Measurements from ENCODE around the gene ECM1. TPM values are rescaled to one million over a fixed set of nuclear protein-coding genes. Genes with fewer than 3 reads are reported as not detected.

Gene ECM1
- total RNA-seq, 1 experiment from 2014 or later = 61.2 TPM

DNA sequence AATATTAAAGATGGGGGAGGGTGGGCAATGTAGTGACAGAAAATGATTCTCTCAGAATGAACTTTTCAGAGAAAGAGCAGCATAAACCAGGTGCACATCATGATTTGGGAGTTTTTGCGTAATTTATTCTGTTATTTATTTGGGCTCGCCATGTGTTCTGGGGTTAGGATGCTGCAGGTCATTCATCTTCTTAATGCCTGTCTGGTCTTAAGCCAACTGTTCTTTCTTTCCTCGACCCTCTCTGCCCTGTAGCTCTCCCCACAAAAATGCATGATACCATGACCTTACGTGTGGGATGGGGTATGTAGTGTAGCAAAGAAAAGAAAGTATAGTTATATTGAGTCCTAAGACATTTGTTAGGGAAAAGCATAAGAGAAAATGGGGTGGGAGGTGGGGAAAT, 33.0 kb upstream of the ECM1 start:
- CTCF ChIA-PET = no interaction called here
- no peak overlapping the region for H3K4me3 ChIP-seq (ENCODE audit: low read depth, low read length, poor library complexity, severe bottlenecking)
- no peaks in the 10 kb centered on the region for H3K27me3 ChIP-seq (replicated peaks; ENCODE audit: insufficient read depth, low read depth, low read length, poor library complexity)
- BruUV-seq (replicated peaks) = no TSS peak
- H3K36me3 ChIP-seq (ENCODE audit: insufficient read depth, low read length, poor library complexity, severe bottlenecking) = peaks cover 31% of the 10 kb centered on the region
- H3K4me1 ChIP-seq (ENCODE audit: insufficient read depth, low read length, poor library complexity, severe bottlenecking) = no peaks in the 10 kb centered on the region
- H3K9me3 ChIP-seq (ENCODE audit: low read depth, low read length, poor library complexity, severe bottlenecking) = no peaks in the 10 kb centered on the region
- no peak overlapping the region for H3K27ac ChIP-seq (ENCODE audit: low read depth, low read length, poor library complexity, severe bottlenecking)
- POLR2A ChIA-PET (ENCODE audit: low non-redundant PET) = no interaction called here
- intact Hi-C loops (cut with micrococcal nuclease; ENCODE audit: unreplicated experiment) = loop anchor here (10.0 kb wide), 1 partner anchor 520 kb away; no protein-coding TSS in a partner anchor
- TF ChIP-seq, protein P1, sequence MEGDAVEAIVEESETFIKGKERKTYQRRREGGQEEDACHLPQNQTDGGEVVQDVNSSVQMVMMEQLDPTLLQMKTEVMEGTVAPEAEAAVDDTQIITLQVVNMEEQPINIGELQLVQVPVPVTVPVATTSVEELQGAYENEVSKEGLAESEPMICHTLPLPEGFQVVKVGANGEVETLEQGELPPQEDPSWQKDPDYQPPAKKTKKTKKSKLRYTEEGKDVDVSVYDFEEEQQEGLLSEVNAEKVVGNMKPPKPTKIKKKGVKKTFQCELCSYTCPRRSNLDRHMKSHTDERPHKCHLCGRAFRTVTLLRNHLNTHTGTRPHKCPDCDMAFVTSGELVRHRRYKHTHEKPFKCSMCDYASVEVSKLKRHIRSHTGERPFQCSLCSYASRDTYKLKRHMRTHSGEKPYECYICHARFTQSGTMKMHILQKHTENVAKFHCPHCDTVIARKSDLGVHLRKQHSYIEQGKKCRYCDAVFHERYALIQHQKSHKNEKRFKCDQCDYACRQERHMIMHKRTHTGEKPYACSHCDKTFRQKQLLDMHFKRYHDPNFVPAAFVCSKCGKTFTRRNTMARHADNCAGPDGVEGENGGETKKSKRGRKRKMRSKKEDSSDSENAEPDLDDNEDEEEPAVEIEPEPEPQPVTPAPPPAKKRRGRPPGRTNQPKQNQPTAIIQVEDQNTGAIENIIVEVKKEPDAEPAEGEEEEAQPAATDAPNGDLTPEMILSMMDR (conservative IDR thresholded peaks at IDR 0.05; ENCODE audit: low read depth, low read length) = no peak
- TF ChIP-seq EZH2 (IDR thresholded peaks at IDR 0.05; ENCODE audit: borderline replicate concordance, low read depth, low read length, poor library complexity, severe bottlenecking) = no peak
- no peak for DNase-seq (ENCODE audit: low spot score)

DNA sequence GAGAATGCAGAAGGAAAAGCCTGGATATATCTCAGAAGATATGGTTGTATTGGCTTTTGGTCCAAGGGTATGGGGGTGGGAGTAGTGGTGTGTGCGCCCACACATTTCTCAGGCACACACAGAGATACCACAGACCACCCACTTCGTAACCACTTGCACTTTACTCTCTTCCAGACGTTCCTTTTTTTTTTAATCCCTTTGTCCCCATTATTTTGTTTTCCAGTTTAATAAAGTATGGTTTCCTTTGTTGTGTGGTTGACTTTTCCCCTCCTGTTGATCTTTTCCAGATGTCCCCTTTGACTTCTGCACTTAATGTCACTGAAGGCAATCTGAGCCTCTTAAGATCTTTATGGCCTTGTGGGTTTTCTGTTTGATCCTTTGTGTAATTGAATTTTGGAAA, 31.2 kb upstream of the ECM1 start:
- CTCF ChIA-PET = no interaction called here
- intact Hi-C loops (cut with micrococcal nuclease; ENCODE audit: unreplicated experiment) = loop anchor here (10.0 kb wide), 1 partner anchor 518 kb away; no protein-coding TSS in a partner anchor
- BruUV-seq (replicated peaks) = no TSS peak

DNA sequence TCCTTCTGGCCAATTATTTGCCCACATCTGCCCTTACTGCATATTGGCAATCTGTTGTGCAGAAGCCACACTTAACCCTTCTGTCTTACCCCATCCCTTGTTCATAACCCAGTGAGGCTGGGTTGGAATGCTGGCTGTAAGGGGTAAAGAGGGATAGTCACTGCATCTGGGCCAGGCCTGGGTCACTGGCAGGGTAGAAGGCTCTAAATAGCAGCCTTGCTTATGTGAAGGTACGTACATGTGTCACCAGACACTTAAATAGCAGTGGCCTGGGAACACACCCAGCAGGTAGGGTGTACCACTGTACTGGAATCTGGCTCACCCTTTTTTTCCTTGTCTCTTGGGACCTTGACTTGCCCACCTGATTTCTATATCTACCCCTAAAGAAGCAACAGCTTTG, 30.6 kb upstream of the ECM1 start:
- Histone ChIP-seq H3K27ac (ENCODE audit: low read depth, low read length, poor library complexity, severe bottlenecking) (no peak overlapping the region), H3K36me3 (ENCODE audit: insufficient read depth, low read length, poor library complexity, severe bottlenecking) (peaks cover 6% of the 10 kb centered on the region), H3K27me3 (replicated peaks; ENCODE audit: insufficient read depth, low read depth, low read length, poor library complexity) (no peaks in the 10 kb centered on the region), H3K4me1 (ENCODE audit: insufficient read depth, low read length, poor library complexity, severe bottlenecking) (no peaks in the 10 kb centered on the region), H3K9me3 (ENCODE audit: low read depth, low read length, poor library complexity, severe bottlenecking) (no peaks in the 10 kb centered on the region), H3K4me3 (ENCODE audit: low read depth, low read length, poor library complexity, severe bottlenecking) (no peak overlapping the region)
- BruUV-seq (replicated peaks) = no TSS peak
- no peak for TF ChIP-seq EZH2 (IDR thresholded peaks at IDR 0.05; ENCODE audit: borderline replicate concordance, low read depth, low read length, poor library complexity, severe bottlenecking)
- POLR2A ChIA-PET (ENCODE audit: low non-redundant PET) = no interaction called here
- DNase-seq (ENCODE audit: low spot score) = no peak
- intact Hi-C loops (cut with micrococcal nuclease; ENCODE audit: unreplicated experiment) = loop anchor here (10.0 kb wide), 1 partner anchor 517 kb away; no protein-coding TSS in a partner anchor
- CTCF ChIA-PET = no interaction called here

More for the DNA sequence above, 31.2 kb upstream of the ECM1 start:
- H3K4me3 ChIP-seq (ENCODE audit: low read depth, low read length, poor library complexity, severe bottlenecking) = no peak overlapping the region
- H3K27ac ChIP-seq (ENCODE audit: low read depth, low read length, poor library complexity, severe bottlenecking) = no peak overlapping the region
- no peak for TF ChIP-seq EZH2 (IDR thresholded peaks at IDR 0.05; ENCODE audit: borderline replicate concordance, low read depth, low read length, poor library complexity, severe bottlenecking)
- TF ChIP-seq, protein P1 (conservative IDR thresholded peaks at IDR 0.05; ENCODE audit: low read depth, low read length) = no peak
- POLR2A ChIA-PET (ENCODE audit: low non-redundant PET) = no interaction called here
- peaks cover 12% of the 10 kb centered on the region for H3K36me3 ChIP-seq (ENCODE audit: insufficient read depth, low read length, poor library complexity, severe bottlenecking)
- no peaks in the 10 kb centered on the region for H3K4me1 ChIP-seq (ENCODE audit: insufficient read depth, low read length, poor library complexity, severe bottlenecking)
- no peak for DNase-seq (ENCODE audit: low spot score)
- H3K9me3 ChIP-seq (ENCODE audit: low read depth, low read length, poor library complexity, severe bottlenecking) = no peaks in the 10 kb centered on the region
- no peaks in the 10 kb centered on the region for H3K27me3 ChIP-seq (replicated peaks; ENCODE audit: insufficient read depth, low read depth, low read length, poor library complexity)

DNA sequence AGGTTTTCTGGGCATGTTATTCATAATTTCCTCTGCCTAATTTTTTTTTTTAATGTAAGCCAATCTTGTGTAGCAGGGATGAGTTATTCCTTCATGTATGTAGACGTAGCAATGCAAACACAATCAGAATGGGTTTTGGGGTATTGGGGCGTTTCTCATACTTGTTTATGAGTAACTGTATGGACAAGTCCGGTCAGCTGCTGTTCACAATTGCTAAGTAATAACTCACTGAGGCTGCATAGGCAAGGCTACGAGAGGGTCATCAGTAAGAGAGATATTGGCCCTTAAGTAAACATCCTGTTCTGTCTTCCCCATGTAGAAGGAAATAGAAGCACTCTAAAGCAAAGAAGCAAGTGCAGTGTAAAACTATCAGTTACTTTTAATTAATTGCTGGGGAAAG, 30.2 kb upstream of the ECM1 start:
- intact Hi-C loops (cut with micrococcal nuclease; ENCODE audit: unreplicated experiment) = loop anchor here (10.0 kb wide), 1 partner anchor 517 kb away; no protein-coding TSS in a partner anchor
- no peak for DNase-seq (ENCODE audit: low spot score)
- ChIA-PET POLR2A (ENCODE audit: low non-redundant PET) (no interaction called here), CTCF (no interaction called here)
- no peaks in the 10 kb centered on the region for H3K27me3 ChIP-seq (replicated peaks; ENCODE audit: insufficient read depth, low read depth, low read length, poor library complexity)
- no TSS peak for BruUV-seq (replicated peaks)
- H3K36me3 ChIP-seq (ENCODE audit: insufficient read depth, low read length, poor library complexity, severe bottlenecking) = peaks cover 2% of the 10 kb centered on the region
- H3K9me3 ChIP-seq (ENCODE audit: low read depth, low read length, poor library complexity, severe bottlenecking) = no peaks in the 10 kb centered on the region
- H3K4me1 ChIP-seq (ENCODE audit: insufficient read depth, low read length, poor library complexity, severe bottlenecking) = no peaks in the 10 kb centered on the region
- no peak overlapping the region for H3K27ac ChIP-seq (ENCODE audit: low read depth, low read length, poor library complexity, severe bottlenecking)
- H3K4me3 ChIP-seq (ENCODE audit: low read depth, low read length, poor library complexity, severe bottlenecking) = no peak overlapping the region
- TF ChIP-seq, protein P1 (conservative IDR thresholded peaks at IDR 0.05; ENCODE audit: low read depth, low read length) = no peak

All from A673 (cell line).